AG04450 (cell line): Measurements from ENCODE around the gene RNF32. TPM values are rescaled to one million over a fixed set of nuclear protein-coding genes. Genes with fewer than 3 reads are reported as not detected.
"Not testable (repeated sequence)": the region's sequence is repeated elsewhere in the genome, so short reads cannot be mapped to it uniquely, and the experiment has no call there.

Experiments used
- CTCF ChIA-PET: fragments of 300-600, 350-600 bp; formaldehyde crosslinking; extraction: SDS; loops from one replicate; lab custom pipeline; 2022; ENCODE audit warnings: antibody characterized with exemption, inconsistent platforms; lab: Charles Lee
- POLR2A ChIA-PET: fragments of 350-600 bp; formaldehyde crosslinking; extraction: SDS; loops from one replicate; lab custom pipeline; 2021; ENCODE audit warnings: antibody characterized with exemption, inconsistent platforms; lab: Yijun Ruan, JAX
- DNase-seq: peaks from one replicate; pipeline ENCODE4 v3.0.0-alpha.2; 2011; ENCODE audit warnings: low read depth, low spot score
- H3K27ac ChIP-seq: one replicate; pipeline ENCODE4 v1.5.1; 2012; ENCODE audit warnings: low read depth, low read length, control low read depth
- H3K27me3 ChIP-seq: one replicate; pipeline ENCODE4 v1.6.0; 2012; ENCODE audit warnings: low read length; ENCODE audit not compliant: control insufficient read depth, insufficient read depth
- H3K4me3 ChIP-seq: 2 replicates; pipeline ENCODE4 v1.5.1; 2011; ENCODE audit warnings: mild to moderate bottlenecking, low read depth, low read length, control low read depth
- H3K9me3 ChIP-seq: 2 replicates; pipeline ENCODE4 v1.5.1; 2012; ENCODE audit warnings: low read length; ENCODE audit not compliant: control insufficient read depth, insufficient read depth
- CTCF ChIP-seq: IDR thresholded peaks from 2 replicates; pipeline ENCODE4 v1.5.1; 2011; ENCODE audit warnings: low read depth, low read length, control low read depth, inconsistent platforms
- polyA plus RNA-seq: library from polyadenylated mRNA; depleted of rRNA; stranded (reverse); fragments of >200 nt; gene quantifications from 2 replicates; pipeline ENCODE4 v1.2.3, GENCODE V29; 2011

Gene RNF32
- polyA plus RNA-seq, 1 experiment = 1.3 TPM

GRCh38 chr7:156693627-156694026 is 53.1 kb downstream of the RNF32 start:
- Histone ChIP-seq H3K27ac (no peak overlapping the region), H3K9me3 (peaks cover 9% of the 10 kb centered on the region), H3K27me3 (no peaks in the 10 kb centered on the region), H3K4me3 (no peak overlapping the region)
- DNase-seq = no peak
- ChIA-PET CTCF (no interaction called here), POLR2A (no interaction called here)
- TF ChIP-seq CTCF = no peak

GRCh38 chr7:156697283-156697682 is 56.7 kb downstream of the RNF32 start:
- POLR2A ChIA-PET, H3K27ac ChIP-seq, H3K4me3 ChIP-seq, DNase-seq, H3K9me3 ChIP-seq, CTCF ChIA-PET, H3K27me3 ChIP-seq: not testable (repeated sequence)

GRCh38 chr7:156698512-156698911 is 57.9 kb downstream of the RNF32 start:
- H3K27ac ChIP-seq, POLR2A ChIA-PET, DNase-seq, H3K27me3 ChIP-seq, CTCF ChIA-PET, H3K9me3 ChIP-seq, H3K4me3 ChIP-seq: not testable (repeated sequence)

- POLR2A ChIA-PET, H3K27me3 ChIP-seq, H3K9me3 ChIP-seq, H3K27ac ChIP-seq, CTCF ChIA-PET, H3K4me3 ChIP-seq, DNase-seq: not testable (repeated sequence)
Observed at GRCh38 chr7:156701787-156702186, 61.2 kb downstream of the RNF32 start.

GRCh38 chr7:156702399-156702798 is 61.8 kb downstream of the RNF32 start:
- POLR2A ChIA-PET = no interaction called here
- peaks cover 7% of the 10 kb centered on the region for H3K9me3 ChIP-seq
- DNase-seq = no peak

GRCh38 chr7:156703209-156703608 is 62.6 kb downstream of the RNF32 start:
- peaks cover 3% of the 10 kb centered on the region; the same call in 1 of the 2 replicates for H3K9me3 ChIP-seq
- CTCF ChIA-PET = no interaction called here
- no peak for TF ChIP-seq CTCF

More at GRCh38 chr7:156702399-156702798, 61.8 kb downstream of the RNF32 start:
- Histone ChIP-seq H3K27ac (no peak overlapping the region), H3K4me3 (no peak overlapping the region), H3K27me3 (no peaks in the 10 kb centered on the region)
- CTCF ChIA-PET = no interaction called here
- TF ChIP-seq CTCF = no peak

More at GRCh38 chr7:156703209-156703608, 62.6 kb downstream of the RNF32 start:
- no peak for DNase-seq
- Histone ChIP-seq H3K4me3 (no peak overlapping the region), H3K27me3 (no peaks in the 10 kb centered on the region), H3K27ac (no peak overlapping the region)
- POLR2A ChIA-PET = no interaction called here
